Keratinocyte (primary cell): Measurements from ENCODE around the gene FGF4. TPM values are rescaled to one million over a fixed set of nuclear protein-coding genes. Genes with fewer than 3 reads are reported as not detected.

Experiments used
- DNase-seq: peaks from one replicate; pipeline ENCODE4 v3.0.0-alpha.2; 2011; ENCODE audit warnings: low read depth, missing footprints, low spot score
- FAIRE-seq: peaks from 2 replicates; lab custom pipeline; 2011; peaks lifted over from hg19 to GRCh38; lab: Jason Lieb, UNC
- H2AFZ ChIP-seq: 2 replicates; pipeline ENCODE4 v1.6.0; 2012; ENCODE audit warnings: low read length, control low read depth, inconsistent platforms; ENCODE audit not compliant: control insufficient read depth
- H3K27ac ChIP-seq: 2 replicates; pipeline ENCODE4 v1.5.1; 2011; ENCODE audit warnings: low read length; ENCODE audit not compliant: control insufficient read depth, insufficient read depth
- H3K27me3 ChIP-seq: 3 replicates; pipeline ENCODE4 v1.6.0; 2011; ENCODE audit warnings: low read length; ENCODE audit not compliant: control insufficient read depth, insufficient read depth; ENCODE audit errors: extremely low read depth
- H3K36me3 ChIP-seq, 2 experiments: 2 replicates in 1 of 2; 3 replicates in 1 of 2; pipeline ENCODE4 v1.5.1; 2011; ENCODE audit warnings: low read length in 2 of 2, mild to moderate bottlenecking in 1 of 2; ENCODE audit not compliant: control insufficient read depth in 2 of 2, insufficient read depth in 2 of 2; ENCODE audit errors: extremely low read depth in 1 of 2
- H3K4me1 ChIP-seq: 3 replicates; pipeline ENCODE4 v1.5.1; 2011; ENCODE audit warnings: low read length; ENCODE audit not compliant: control insufficient read depth, insufficient read depth; ENCODE audit errors: extremely low read depth
- H3K4me2 ChIP-seq: 3 replicates; pipeline ENCODE4 v1.6.0; 2011; ENCODE audit warnings: low read depth, low read length; ENCODE audit not compliant: control insufficient read depth, insufficient read depth; ENCODE audit errors: extremely low read depth
- H3K4me3 ChIP-seq, 3 experiments: fragments of 200-600 bp in 1 of 3; sonication (generic) in 1 of 3; 2 replicates in 2 of 3; 3 replicates in 1 of 3; pipeline ENCODE4 v1.5.1; 2011 to 2016; ENCODE audit warnings: low read length in 3 of 3, mild to moderate bottlenecking in 3 of 3, control low read depth in 2 of 3, inconsistent platforms in 1 of 3, low read depth in 1 of 3, mixed read lengths in 1 of 3, mixed run types in 1 of 3, moderate library complexity in 1 of 3; ENCODE audit not compliant: control insufficient read depth in 2 of 3, insufficient read depth in 2 of 3; ENCODE audit errors: extremely low read depth in 1 of 3
- H3K79me2 ChIP-seq: 2 replicates; pipeline ENCODE4 v1.6.0; 2012; ENCODE audit warnings: low read length; ENCODE audit not compliant: control insufficient read depth, insufficient read depth
- H3K9ac ChIP-seq: 3 replicates; pipeline ENCODE4 v1.6.0; 2011; ENCODE audit warnings: low read length; ENCODE audit not compliant: control insufficient read depth, insufficient read depth; ENCODE audit errors: extremely low read depth
- H3K9me1 ChIP-seq: 3 replicates; pipeline ENCODE4 v1.6.0; 2011; ENCODE audit warnings: low read length; ENCODE audit not compliant: control insufficient read depth, insufficient read depth; ENCODE audit errors: extremely low read depth
- H3K9me3 ChIP-seq: 2 replicates; pipeline ENCODE4 v1.5.1; 2012; ENCODE audit warnings: low read depth, low read length; ENCODE audit not compliant: control insufficient read depth
- H4K20me1 ChIP-seq: 3 replicates; pipeline ENCODE4 v1.6.0; 2011; ENCODE audit warnings: low read length; ENCODE audit not compliant: control insufficient read depth, insufficient read depth; ENCODE audit errors: extremely low read depth
- CTCF ChIP-seq, 3 experiments: IDR thresholded peaks in 1 of 3; conservative IDR thresholded peaks in 1 of 3; optimal IDR thresholded peaks in 1 of 3; 2 replicates in 2 of 3; 3 replicates in 1 of 3; pipeline versions ENCODE3 to v1.5.1; 2011; ENCODE audit warnings: low read length in 3 of 3, mild to moderate bottlenecking in 3 of 3, moderate library complexity in 2 of 3, control low read depth in 1 of 3, inconsistent platforms in 1 of 3; ENCODE audit not compliant: insufficient read depth in 2 of 3; ENCODE audit errors: extremely low read depth in 1 of 3
- EZH2 ChIP-seq: IDR thresholded peaks from one replicate; pipeline ENCODE4 v1.6.1; 2012; ENCODE audit warnings: inconsistent platforms, mild to moderate bottlenecking, low read length, moderate library complexity
- dilution Hi-C: fragments of 300-500 bp; cut with MboI; formaldehyde crosslinking; loops from one replicate; pipeline ENCODE4 v1.7.0; 2020; ENCODE audit warnings: low sequenced_read_pairs; ENCODE audit not compliant: extremely low pct_ligation_motif_present
- polyA plus RNA-seq, 5 experiments: library from polyadenylated mRNA; depleted of rRNA in 3 of 5; stranded (reverse) in 3 of 5; stranded (forward) in 1 of 5; unstranded in 1 of 5; fragments of >200 nt; gene quantifications; 1 replicate in 1 of 5; 2 replicates in 3 of 5; 3 replicates in 1 of 5; pipeline versions ENCODE4 v1.2.1 to v1.2.3, GENCODE V29; 2011 to 2012; ENCODE audit warnings: missing spikeins in 2 of 5, low read depth in 1 of 5, low replicate concordance in 1 of 5

FGF4 gene
- polyA plus RNA-seq, 1 donor (not counting 4 experiments of a cell fraction or from before 2014, with no cell fraction given) = not detected

GRCh38 chr11:69729252-69729651 is 45.9 kb downstream of the FGF4 start:
- H3K4me3 ChIP-seq = no peak overlapping the region
- FAIRE-seq = no peak
- H3K27ac ChIP-seq = no peak overlapping the region
- no peaks in the 10 kb centered on the region for H3K9me3 ChIP-seq
- H3K4me2 ChIP-seq = no peak overlapping the region
- no peaks in the 10 kb centered on the region for H4K20me1 ChIP-seq
- H3K79me2 ChIP-seq = no peaks in the 10 kb centered on the region
- H3K36me3 ChIP-seq = no peaks in the 10 kb centered on the region
- H2AFZ ChIP-seq = no peak overlapping the region
- no peak overlapping the region for H3K9ac ChIP-seq
- dilution Hi-C loops = no loop called here
- H3K4me1 ChIP-seq = no peaks in the 10 kb centered on the region
- peaks cover 13% of the 10 kb centered on the region for H3K27me3 ChIP-seq
- TF ChIP-seq EZH2 = no peak
- no peaks in the 10 kb centered on the region for H3K9me1 ChIP-seq
- DNase-seq = no peak

GRCh38 chr11:69727266-69727665 is 47.9 kb downstream of the FGF4 start:
- Histone ChIP-seq H3K9ac (no peak overlapping the region), H3K79me2 (no peaks in the 10 kb centered on the region), H3K27me3 (peaks cover 12% of the 10 kb centered on the region), H3K27ac (no peak overlapping the region), H3K9me1 (no peaks in the 10 kb centered on the region), H3K4me1 (no peaks in the 10 kb centered on the region), H3K4me2 (no peak overlapping the region), H2AFZ (no peak overlapping the region), H3K4me3 (no peak overlapping the region), H3K36me3 (no peaks in the 10 kb centered on the region), H4K20me1 (no peaks in the 10 kb centered on the region), H3K9me3 (no peaks in the 10 kb centered on the region)
- TF ChIP-seq CTCF (optimal IDR thresholded peaks at IDR 0.05 in 1 of 3, IDR thresholded peaks at IDR 0.05 in 1 of 3, conservative IDR thresholded peaks at IDR 0.05 in 1 of 3; ENCODE audit: extremely low read depth in 1 of 3, insufficient read depth in 2 of 3, low read length in 3 of 3) (no peak), EZH2 (no peak)
- DNase-seq = no peak
- dilution Hi-C loops = no loop called here
- no peak for FAIRE-seq

- H3K27me3 ChIP-seq = peaks cover 12% of the 10 kb centered on the region
- H4K20me1 ChIP-seq = no peaks in the 10 kb centered on the region
- no peak for TF ChIP-seq CTCF (optimal IDR thresholded peaks at IDR 0.05 in 1 of 3, IDR thresholded peaks at IDR 0.05 in 1 of 3, conservative IDR thresholded peaks at IDR 0.05 in 1 of 3; ENCODE audit: extremely low read depth in 1 of 3, insufficient read depth in 2 of 3, low read length in 3 of 3)
- TF ChIP-seq EZH2 = no peak
- H3K9me1 ChIP-seq = no peaks in the 10 kb centered on the region
- H3K4me3 ChIP-seq = no peak overlapping the region
- no peak overlapping the region for H3K9ac ChIP-seq
- DNase-seq = no peak
- H3K4me2 ChIP-seq = no peak overlapping the region
- no peaks in the 10 kb centered on the region for H3K4me1 ChIP-seq
- no peak overlapping the region for H2AFZ ChIP-seq
- H3K9me3 ChIP-seq = no peaks in the 10 kb centered on the region
- no peaks in the 10 kb centered on the region for H3K79me2 ChIP-seq
- H3K27ac ChIP-seq = no peak overlapping the region
- FAIRE-seq = no peak
- dilution Hi-C loops = no loop called here
- no peaks in the 10 kb centered on the region for H3K36me3 ChIP-seq
These were observed 48.7 kb downstream of the FGF4 start for GRCh38 chr11:69726481-69726880.
